Measurements from ENCODE around the gene SNAPC2. TPM values are rescaled to one million over a fixed set of nuclear protein-coding genes. Genes with fewer than 3 reads are reported as not detected.

SNAPC2 gene
- total RNA-seq, 4 donors from 2014 or later, result 9.3 to 14.0 (median 11.5) TPM

- H3K9me3 ChIP-seq, result no peaks in the 10 kb centered on the region
- H3K27me3 ChIP-seq, result no peaks in the 10 kb centered on the region
- H3K4me1 ChIP-seq, result peaks cover 6 to 12% of the 10 kb centered on the region in 2 donors
- 79 to 80% methylated on average over 6 of the region's 6 CpGs for WGBS, 2 donors
- intact Hi-C loops (cut with DNase I), result no loop called here
- TF ChIP-seq POLR2A (IDR thresholded peaks at IDR 0.05) (no peak), CTCF (IDR thresholded peaks at IDR 0.05) (no peak)
- no peak for DNase-seq
- H3K36me3 ChIP-seq, result no peaks in the 10 kb centered on the region
- H3K27ac ChIP-seq, result no peak overlapping the region
- no peak overlapping the region for H3K4me3 ChIP-seq (replicated peaks in 1 of 3)
These were observed 42.8 kb upstream of the SNAPC2 start for GRCh38 chr19:7877249-7877836.

GRCh38 chr19:7879111-7879807 lies 40.9 kb upstream of the SNAPC2 start:
- no peak for TF ChIP-seq POLR2A (IDR thresholded peaks at IDR 0.05)
- no peak for TF ChIP-seq CTCF (IDR thresholded peaks at IDR 0.05)
- no peaks in the 10 kb centered on the region for H3K36me3 ChIP-seq
- 70 to 76% methylated on average over 14 to 18 of the region's 18 CpGs for WGBS, 2 donors
- intact Hi-C loops (cut with DNase I), result no loop called here
- no peak overlapping the region for H3K27ac ChIP-seq
- no peaks in the 10 kb centered on the region for H3K27me3 ChIP-seq
- H3K4me3 ChIP-seq (replicated peaks in 1 of 3), result no peak overlapping the region
- H3K4me1 ChIP-seq, result peaks cover 0 to 5% of the 10 kb centered on the region in 2 donors
- DNase-seq, result no peak
- H3K9me3 ChIP-seq, result no peaks in the 10 kb centered on the region

DNA sequence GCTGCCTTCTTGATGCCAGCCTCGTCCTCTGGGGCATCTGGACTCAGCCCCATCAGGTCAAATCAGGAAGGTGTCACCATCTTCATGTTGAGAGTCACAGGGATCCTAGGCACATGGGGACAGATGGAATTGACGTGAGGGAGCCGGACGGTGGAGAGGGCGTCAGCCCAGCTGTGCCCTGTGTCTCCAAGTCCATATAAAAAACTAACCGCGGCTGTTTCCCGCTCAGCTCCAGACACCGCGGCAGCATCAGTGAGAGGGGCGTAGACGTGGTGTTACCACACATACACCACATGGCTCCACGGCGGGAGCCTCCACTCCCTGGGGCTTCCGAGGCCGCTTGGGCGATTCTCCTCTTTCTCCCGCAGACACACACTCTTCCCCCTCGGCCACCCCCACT lies 40.3 kb upstream of the SNAPC2 start:
- Histone ChIP-seq H3K9me3 (no peaks in the 10 kb centered on the region), H3K27ac (no peak overlapping the region), H3K36me3 (no peaks in the 10 kb centered on the region), H3K4me1 (no peaks in the 10 kb centered on the region), H3K27me3 (no peaks in the 10 kb centered on the region), H3K4me3 (replicated peaks in 1 of 3) (no peak overlapping the region)
- DNase-seq, result no peak
- WGBS, 2 donors, result 87% methylated on average over 19 of the region's 19 CpGs
- TF ChIP-seq POLR2A (IDR thresholded peaks at IDR 0.05) (no peak), CTCF (IDR thresholded peaks at IDR 0.05) (no peak)
- intact Hi-C loops (cut with DNase I), result no loop called here

GRCh38 chr19:7881910-7882309 lies 38.2 kb upstream of the SNAPC2 start:
- H3K4me3 ChIP-seq (replicated peaks in 1 of 3), result no peak overlapping the region
- no peak overlapping the region for H3K27ac ChIP-seq
- no peak for DNase-seq
- H3K27me3 ChIP-seq, result no peaks in the 10 kb centered on the region
- no peaks in the 10 kb centered on the region for H3K36me3 ChIP-seq
- no peaks in the 10 kb centered on the region for H3K4me1 ChIP-seq
- intact Hi-C loops (cut with DNase I), result no loop called here
- no peak for TF ChIP-seq POLR2A (IDR thresholded peaks at IDR 0.05)
- no peak for TF ChIP-seq CTCF (IDR thresholded peaks at IDR 0.05)
- H3K9me3 ChIP-seq, result no peaks in the 10 kb centered on the region
- 87 to 91% methylated on average over 3 of the region's 3 CpGs for WGBS, 2 donors

DNA sequence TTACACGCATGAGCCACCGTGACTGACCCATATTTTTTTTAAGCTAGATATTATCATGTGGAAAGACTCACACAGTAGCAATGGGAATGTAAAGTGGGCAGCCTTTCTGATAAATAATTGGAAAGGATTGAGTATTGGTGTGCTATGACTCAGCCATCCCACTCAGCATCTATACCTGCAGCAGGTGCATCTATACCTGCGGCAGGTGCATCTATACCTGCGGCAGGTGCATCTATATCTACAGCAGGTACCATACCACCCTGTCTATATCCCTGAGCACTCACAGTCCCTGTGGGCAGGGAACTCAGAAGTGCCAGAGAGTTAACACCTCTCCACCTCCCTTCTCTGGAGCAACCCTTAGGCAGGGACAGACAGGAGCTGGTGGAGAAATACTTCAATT lies 37.0 kb upstream of the SNAPC2 start:
- no peaks in the 10 kb centered on the region for H3K36me3 ChIP-seq
- 83 to 86% methylated on average over 4 of the region's 4 CpGs for WGBS, 2 donors
- TF ChIP-seq POLR2A (IDR thresholded peaks at IDR 0.05) (no peak), CTCF (IDR thresholded peaks at IDR 0.05) (no peak)
- no peaks in the 10 kb centered on the region for H3K9me3 ChIP-seq
- no peak overlapping the region for H3K27ac ChIP-seq
- peaks cover 0 to 1% of the 10 kb centered on the region in 2 donors for H3K4me1 ChIP-seq
- H3K4me3 ChIP-seq (replicated peaks in 1 of 3), result no peak overlapping the region
- no peaks in the 10 kb centered on the region for H3K27me3 ChIP-seq
- no peak for DNase-seq
- intact Hi-C loops (cut with DNase I), result no loop called here

All from thyroid gland (tissue), 4 donors.